ENCODE results near the gene MIGA1. TPM values are rescaled to one million over a fixed set of nuclear protein-coding genes. Genes with fewer than 3 reads are reported as not detected.

MIGA1 gene
- total and polyA plus RNA-seq, 2 of the 13 experiments (the other 11 are each of a cell fraction or from before 2014, with no cell fraction given): 3.8 to 6.6 TPM

DNA sequence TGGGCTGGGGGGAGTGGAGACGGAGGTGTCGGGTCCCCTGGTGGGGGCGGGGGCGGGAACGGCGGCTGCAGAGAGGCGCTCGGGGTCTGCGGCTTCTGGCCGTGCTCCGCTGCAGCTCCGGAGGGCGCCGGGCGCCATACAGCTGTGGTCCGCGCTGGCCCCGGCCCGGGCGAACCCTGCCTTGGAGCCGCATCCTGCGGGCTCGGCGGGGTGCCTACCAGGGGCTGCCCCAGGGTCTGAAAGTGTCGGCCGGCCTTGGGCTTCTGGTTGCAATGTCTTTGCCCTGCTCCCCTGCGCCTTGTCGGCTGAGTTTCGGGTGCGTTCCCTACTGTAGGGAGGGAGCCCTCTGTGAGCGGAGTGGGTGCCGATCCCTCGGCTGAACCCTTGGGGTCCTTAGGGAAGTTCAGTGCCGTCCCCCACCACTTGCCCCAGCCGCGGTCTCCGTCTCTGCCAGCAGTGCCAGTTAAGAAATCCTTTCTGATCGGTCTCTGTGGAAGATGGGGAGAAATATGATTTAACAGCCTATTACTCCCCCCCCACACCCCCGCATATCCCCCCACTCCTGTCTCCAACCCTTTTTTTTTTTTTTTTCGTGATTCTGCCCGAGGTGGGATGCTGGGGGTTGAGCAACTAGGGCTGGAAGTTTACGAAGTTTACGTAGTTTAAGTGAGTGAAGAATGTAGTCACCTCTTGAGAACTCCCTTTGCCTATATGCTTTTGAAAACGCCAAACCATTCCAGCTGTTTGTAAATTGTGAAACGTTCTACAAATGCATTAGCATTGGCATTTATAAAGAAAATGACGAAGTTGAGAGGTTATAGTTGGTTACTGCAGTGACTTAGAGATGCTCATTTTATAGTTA is 109.6 kb downstream of the MIGA1 start:
- FAIRE-seq: peak; percentile 40
- intact Hi-C loops (cut with micrococcal nuclease; ENCODE audit: unreplicated experiment) (loop anchor here (5.0 kb wide), 2 partner anchors 62 to 132 kb away; partner anchors contain the start of gene USP33), in situ Hi-C loops (cut with HindIII; ENCODE audit: extremely low pct_ligation_motif_present, low pct_unique_long_range_greater_than_20kb) (no loop called here)
- Histone ChIP-seq H3K27me3 (ENCODE audit: control insufficient read depth in 1 of 2, insufficient read depth in 2 of 2, low read length in 2 of 2) (no peaks in the 10 kb centered on the region; a peak in 1 of 5 replicates), H3K36me3 (replicated peaks in 1 of 2; ENCODE audit: control insufficient read depth in 1 of 2, insufficient read depth in 2 of 2, low read length in 2 of 2) (no peaks in the 10 kb centered on the region), H3K4me2 (ENCODE audit: low read depth, low read length) (peak overlapping the region; percentile 96), H3K9ac (ENCODE audit: insufficient read depth, low read depth, low read length) (peak overlapping the region; percentile 68), H4K20me1 (ENCODE audit: insufficient read depth, low read length) (no peaks in the 10 kb centered on the region), H3K4me1 (ENCODE audit: insufficient read depth, low read length) (peaks cover 13% of the 10 kb centered on the region), H3K9me3 (ENCODE audit: low read length) (no peaks in the 10 kb centered on the region), H2AFZ (ENCODE audit: low read length) (peak overlapping the region; percentile 86), H3K79me2 (ENCODE audit: insufficient read depth, low read length) (no peaks in the 10 kb centered on the region), H3K27ac (ENCODE audit: extremely low read length, insufficient read depth, low read length) (peak overlapping the region; percentile 51), H3K4me3 (replicated peaks in 1 of 3; ENCODE audit: insufficient read depth in 1 of 3, low read depth in 2 of 3, low read length in 3 of 3) (peak overlapping the region; percentile 71 to 96 (median 85))
- peak; percentile 24 for DNase-seq (ENCODE audit: low spot score)
- no TSS peak for BruUV-seq (replicated peaks)
- peak; percentile 87 for ATAC-seq
- ChIA-PET POLR2A (interaction anchor here (1.2 to 2.3 kb wide), 5 partner anchors 11 to 116 kb away, joined by 3 to 12 read pairs (median 6); partner anchors contain the start of genes DNAJB4, FUBP1 and MIGA1), CTCF (ENCODE audit: low intra/inter-chr PET ratio, low total read pairs) (no interaction called here)
- WGBS (ENCODE audit: low lambda C conversion rate): under 1% methylated on average over 13 of the region's 46 CpGs
- TF ChIP-seq IRX3 (CRISPR knock-in tag; IDR thresholded peaks at IDR 0.05; ENCODE audit: borderline replicate concordance, low read depth) (no peak), KMT2B (CRISPR knock-in tag; IDR thresholded peaks at IDR 0.05) (0 out of 2 replicates have a peak, but pooled peaks have one; percentile 14), ZNF264 (CRISPR knock-in tag; IDR thresholded peaks at IDR 0.05) (0 out of 2 replicates have a peak, but pooled peaks have one; percentile 36), HDAC1 (CRISPR knock-in tag; IDR thresholded peaks at IDR 0.05) (0 out of 2 replicates have a peak, but pooled peaks have one; percentile 2), PHF8 (CRISPR knock-in tag; IDR thresholded peaks at IDR 0.05) (peak; percentile 49), ZNF333 (CRISPR knock-in tag; IDR thresholded peaks at IDR 0.05; ENCODE audit: borderline replicate concordance) (no peak), NFKB2 (CRISPR knock-in tag; IDR thresholded peaks at IDR 0.05; ENCODE audit: borderline replicate concordance) (0 out of 2 replicates have a peak, but pooled peaks have one; percentile 32), ZFP90 (CRISPR knock-in tag; IDR thresholded peaks at IDR 0.05; ENCODE audit: borderline replicate concordance) (0 out of 2 replicates have a peak, but pooled peaks have one; percentile 33), ZNF331 (CRISPR knock-in tag; IDR thresholded peaks at IDR 0.05) (no peak), IRF9 (CRISPR knock-in tag; IDR thresholded peaks at IDR 0.05; ENCODE audit: borderline replicate concordance) (peak; percentile 20; the same call in 1 of the 2 replicates), YEATS4 (CRISPR knock-in tag; IDR thresholded peaks at IDR 0.05; ENCODE audit: borderline replicate concordance) (peak; percentile 31; the same call in 1 of the 2 replicates), ZNF598 (CRISPR knock-in tag; IDR thresholded peaks at IDR 0.05; ENCODE audit: borderline replicate concordance) (0 out of 2 replicates have a peak, but pooled peaks have one; percentile 12)
- TF ChIP-seq, protein P1, sequence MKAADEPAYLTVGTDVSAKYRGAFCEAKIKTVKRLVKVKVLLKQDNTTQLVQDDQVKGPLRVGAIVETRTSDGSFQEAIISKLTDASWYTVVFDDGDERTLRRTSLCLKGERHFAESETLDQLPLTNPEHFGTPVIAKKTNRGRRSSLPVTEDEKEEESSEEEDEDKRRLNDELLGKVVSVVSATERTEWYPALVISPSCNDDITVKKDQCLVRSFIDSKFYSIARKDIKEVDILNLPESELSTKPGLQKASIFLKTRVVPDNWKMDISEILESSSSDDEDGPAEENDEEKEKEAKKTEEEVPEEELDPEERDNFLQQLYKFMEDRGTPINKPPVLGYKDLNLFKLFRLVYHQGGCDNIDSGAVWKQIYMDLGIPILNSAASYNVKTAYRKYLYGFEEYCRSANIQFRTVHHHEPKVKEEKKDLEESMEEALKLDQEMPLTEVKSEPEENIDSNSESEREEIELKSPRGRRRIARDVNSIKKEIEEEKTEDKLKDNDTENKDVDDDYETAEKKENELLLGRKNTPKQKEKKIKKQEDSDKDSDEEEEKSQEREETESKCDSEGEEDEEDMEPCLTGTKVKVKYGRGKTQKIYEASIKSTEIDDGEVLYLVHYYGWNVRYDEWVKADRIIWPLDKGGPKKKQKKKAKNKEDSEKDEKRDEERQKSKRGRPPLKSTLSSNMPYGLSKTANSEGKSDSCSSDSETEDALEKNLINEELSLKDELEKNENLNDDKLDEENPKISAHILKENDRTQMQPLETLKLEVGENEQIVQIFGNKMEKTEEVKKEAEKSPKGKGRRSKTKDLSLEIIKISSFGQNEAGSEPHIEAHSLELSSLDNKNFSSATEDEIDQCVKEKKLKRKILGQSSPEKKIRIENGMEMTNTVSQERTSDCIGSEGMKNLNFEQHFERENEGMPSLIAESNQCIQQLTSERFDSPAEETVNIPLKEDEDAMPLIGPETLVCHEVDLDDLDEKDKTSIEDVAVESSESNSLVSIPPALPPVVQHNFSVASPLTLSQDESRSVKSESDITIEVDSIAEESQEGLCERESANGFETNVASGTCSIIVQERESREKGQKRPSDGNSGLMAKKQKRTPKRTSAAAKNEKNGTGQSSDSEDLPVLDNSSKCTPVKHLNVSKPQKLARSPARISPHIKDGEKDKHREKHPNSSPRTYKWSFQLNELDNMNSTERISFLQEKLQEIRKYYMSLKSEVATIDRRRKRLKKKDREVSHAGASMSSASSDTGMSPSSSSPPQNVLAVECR (CRISPR knock-in tag; IDR thresholded peaks at IDR 0.05; ENCODE audit: borderline replicate concordance): peak; percentile 44; the same call in 1 of the 2 replicates
- TF ChIP-seq, protein P2, sequence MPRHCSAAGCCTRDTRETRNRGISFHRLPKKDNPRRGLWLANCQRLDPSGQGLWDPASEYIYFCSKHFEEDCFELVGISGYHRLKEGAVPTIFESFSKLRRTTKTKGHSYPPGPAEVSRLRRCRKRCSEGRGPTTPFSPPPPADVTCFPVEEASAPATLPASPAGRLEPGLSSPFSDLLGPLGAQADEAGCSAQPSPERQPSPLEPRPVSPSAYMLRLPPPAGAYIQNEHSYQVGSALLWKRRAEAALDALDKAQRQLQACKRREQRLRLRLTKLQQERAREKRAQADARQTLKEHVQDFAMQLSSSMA (CRISPR knock-in tag; IDR thresholded peaks at IDR 0.05): 0 out of 2 replicates have a peak, but pooled peaks have one; percentile 42
- TF ChIP-seq, protein P3, sequence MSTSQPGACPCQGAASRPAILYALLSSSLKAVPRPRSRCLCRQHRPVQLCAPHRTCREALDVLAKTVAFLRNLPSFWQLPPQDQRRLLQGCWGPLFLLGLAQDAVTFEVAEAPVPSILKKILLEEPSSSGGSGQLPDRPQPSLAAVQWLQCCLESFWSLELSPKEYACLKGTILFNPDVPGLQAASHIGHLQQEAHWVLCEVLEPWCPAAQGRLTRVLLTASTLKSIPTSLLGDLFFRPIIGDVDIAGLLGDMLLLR (CRISPR knock-in tag; IDR thresholded peaks at IDR 0.05): no peak

All from HepG2 (cell line).